Endometrial microvascular endothelial cells (primary cell): ENCODE results near the gene TM2D1. TPM values are rescaled to one million over a fixed set of nuclear protein-coding genes. Genes with fewer than 3 reads are reported as not detected.

ENCODE experiments used
- in situ Hi-C: cut with HindIII; loops from 2 replicates; pipeline ENCODE4 v1.10.0; 2017; ENCODE audit warnings: low sequenced_read_pairs, low pct_unique_long_range_greater_than_20kb; ENCODE audit errors: inconsistent ontology term
- total RNA-seq: library from RNA; depleted of rRNA; stranded (reverse); fragments of >200 nt; gene quantifications from one replicate; pipeline ENCODE4 v1.2.3, GENCODE V29; 2015; ENCODE audit errors: inconsistent ontology term

The TM2D1 gene
- total RNA-seq, 1 donor from 2014 or later, result 51.4 TPM

DNA sequence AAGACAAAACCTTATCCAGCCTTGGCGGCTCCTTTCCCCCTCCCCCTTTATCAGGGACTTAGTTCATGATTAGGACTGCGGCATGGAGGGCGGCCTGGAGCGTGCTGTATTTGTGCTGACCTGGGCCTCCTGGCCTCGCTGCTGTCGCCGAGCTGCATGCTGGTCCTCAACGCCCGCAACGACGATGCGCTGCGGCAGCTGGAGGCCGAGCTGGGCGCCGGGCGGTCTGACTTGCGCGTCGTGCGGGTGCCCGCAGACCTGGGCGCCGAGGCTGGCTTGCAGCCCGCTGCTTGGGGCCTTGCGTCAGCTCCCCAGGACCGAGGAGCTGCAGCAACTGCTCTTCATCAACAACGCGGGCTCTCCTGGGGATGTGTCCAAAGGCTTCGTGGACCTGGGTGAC lies 70.9 kb downstream of the TM2D1 start:
- in situ Hi-C loops, result no loop called here

DNA sequence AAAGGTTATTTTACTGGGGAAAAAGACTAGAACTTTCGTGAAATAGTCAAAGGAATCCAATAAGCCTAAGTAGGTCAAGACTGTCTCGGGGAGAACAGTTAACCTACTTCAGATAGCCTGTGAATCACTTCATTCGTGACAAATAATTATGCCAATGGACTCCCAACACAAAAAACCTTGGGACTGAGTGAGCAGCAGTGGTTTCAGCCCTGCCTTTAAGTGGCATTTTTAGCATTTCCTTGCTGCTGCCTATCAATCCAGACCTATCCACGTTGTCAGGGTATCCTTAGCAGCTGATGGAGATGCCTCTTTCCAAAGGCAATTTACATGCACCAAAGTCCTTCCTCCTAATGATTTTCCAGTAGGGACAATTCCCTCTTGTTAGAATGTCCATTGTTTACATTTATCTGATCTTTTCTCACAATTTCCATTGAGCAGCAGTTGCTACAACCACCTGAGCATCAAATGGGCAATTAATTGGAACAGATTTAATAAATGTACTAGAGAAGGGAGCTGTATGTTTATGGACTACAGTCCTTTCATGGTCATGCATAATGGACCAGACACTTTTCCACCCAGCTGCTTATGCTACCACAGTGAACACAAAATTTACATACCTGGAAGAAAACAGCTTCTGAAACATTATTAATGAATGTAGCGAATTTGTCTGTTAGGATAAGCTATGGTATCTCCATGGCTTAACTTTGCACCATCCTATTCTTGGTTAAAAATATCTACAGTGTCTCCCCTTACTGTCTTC lies 75.8 kb downstream of the TM2D1 start:
- in situ Hi-C loops, result no loop called here

DNA sequence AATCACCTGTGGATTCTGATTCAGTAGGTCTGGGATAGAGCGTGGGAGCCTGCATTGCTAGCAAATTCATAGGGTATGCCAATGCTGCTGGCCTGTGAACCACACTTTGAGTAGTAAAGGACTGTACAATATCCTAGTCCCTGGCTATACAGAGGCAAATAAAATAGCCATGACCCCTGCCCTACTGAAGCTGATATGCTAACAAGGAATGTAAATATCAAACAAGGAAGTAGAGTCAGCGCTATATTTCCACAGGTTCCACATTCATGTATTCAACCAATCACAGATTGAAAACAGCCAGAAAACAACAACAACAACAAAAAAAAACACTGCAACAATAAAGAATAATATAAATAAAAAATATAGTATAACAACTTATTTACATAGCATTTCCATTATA lies 77.8 kb downstream of the TM2D1 start:
- in situ Hi-C loops, result no loop called here

DNA sequence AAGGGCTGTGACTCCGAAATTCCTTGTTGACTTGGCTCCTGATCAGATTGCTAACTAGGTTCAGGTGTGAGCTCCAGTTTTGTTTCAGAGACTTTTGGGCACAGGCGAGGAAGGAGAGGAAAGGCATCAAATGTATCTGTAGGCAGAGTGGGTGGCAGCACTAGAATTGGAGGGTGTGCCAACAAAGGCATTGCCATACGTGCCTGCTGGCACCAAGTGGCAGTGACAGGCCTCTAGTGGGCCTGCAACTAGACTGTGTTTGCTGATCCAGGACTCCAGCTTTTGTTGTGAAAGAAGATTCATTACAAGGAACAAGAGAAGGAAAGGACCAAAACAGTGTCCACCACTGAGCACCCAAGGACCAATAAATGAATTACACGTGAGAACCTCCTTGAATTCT lies 79.5 kb downstream of the TM2D1 start:
- in situ Hi-C loops, result no loop called here

DNA sequence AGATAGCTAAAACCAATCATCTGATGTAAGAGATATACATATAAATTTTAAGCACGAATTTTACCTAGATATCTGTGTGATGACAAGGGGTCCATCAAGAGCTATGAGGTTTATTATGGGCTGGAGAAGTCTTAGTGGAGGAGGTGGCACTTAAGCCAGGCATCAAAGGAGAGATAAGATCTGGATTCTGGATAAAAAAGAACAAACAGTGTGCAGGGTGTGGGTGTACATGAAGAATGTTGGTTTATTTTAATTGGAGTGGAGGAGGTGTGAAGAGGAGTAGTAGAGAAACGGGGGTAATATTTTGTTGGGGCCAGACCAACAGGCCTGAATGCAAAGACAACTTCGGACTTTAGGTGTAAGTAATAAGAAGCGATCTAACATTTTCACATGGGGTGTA lies 80.6 kb downstream of the TM2D1 start:
- in situ Hi-C loops, result no loop called here

DNA sequence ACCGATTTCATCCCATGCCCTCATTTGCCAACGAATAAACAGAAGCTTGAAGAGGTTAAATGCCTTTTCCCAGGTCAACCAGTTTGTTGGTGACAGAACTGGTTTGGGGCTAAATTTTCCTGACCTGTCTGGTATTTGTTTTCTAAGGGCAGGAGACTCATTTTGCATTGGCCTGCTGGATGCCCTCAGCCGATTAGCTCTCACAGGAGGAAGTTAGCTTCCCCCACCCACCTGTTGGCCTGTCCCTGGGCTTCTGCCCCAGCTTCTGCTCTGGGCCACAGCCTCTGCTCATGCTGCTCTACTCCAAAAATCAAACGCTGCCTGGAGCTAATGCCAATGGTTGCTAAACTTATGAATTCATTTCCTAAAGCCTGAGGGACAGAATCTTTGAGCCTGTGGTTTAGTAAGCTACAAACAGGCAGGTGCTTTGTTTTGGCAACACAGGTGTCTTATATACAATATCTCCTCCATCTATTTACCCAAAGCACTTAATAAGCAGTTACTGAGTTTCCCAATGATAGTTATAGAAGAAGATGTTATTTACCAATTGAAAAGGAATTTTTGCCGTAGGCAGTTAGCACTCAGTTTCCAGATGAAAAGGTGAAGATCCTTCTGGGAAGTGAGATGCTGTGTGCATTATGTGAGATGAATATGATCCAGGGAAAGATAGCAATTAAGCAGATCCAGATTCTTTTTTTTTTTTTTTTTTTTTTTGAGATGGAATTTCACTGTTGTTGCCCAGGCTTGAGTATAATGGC lies 82.3 kb downstream of the TM2D1 start:
- in situ Hi-C loops, result no loop called here

DNA sequence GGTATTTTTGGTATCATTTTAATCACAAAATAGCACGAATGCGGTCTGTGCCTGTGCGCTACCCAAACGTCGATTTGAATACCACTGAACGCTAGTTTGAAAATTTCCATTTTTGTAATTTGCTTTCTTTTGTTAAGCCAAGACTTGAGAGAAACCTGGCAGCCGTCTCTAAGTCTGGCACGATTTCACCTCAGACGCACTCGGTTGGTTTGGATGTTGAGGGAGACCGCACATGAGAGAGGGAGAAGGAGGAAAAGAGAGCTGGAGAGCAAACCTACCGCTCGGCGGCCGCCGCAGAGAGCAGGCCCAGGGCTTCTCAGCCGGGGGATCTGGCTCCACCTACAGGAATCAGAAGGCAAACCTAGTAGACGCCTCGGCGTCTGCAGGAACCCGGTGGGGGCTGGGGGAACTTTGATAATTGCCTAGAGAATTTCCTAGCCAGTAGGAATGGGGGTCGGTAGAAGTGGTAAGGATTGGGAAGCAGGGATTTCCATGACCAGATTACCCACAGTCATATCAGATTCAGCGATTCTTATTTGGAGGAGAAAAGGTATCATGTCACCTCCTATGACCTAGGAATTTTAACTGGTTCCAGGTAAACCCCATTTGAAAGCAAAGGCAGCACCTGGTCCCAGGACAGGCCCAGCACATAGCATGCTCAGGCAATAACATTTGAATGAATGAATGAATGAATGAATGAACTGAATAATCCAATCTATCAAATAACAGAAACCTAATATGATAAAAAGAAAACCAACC lies 83.2 kb downstream of the TM2D1 start:
- in situ Hi-C loops, result no loop called here

DNA sequence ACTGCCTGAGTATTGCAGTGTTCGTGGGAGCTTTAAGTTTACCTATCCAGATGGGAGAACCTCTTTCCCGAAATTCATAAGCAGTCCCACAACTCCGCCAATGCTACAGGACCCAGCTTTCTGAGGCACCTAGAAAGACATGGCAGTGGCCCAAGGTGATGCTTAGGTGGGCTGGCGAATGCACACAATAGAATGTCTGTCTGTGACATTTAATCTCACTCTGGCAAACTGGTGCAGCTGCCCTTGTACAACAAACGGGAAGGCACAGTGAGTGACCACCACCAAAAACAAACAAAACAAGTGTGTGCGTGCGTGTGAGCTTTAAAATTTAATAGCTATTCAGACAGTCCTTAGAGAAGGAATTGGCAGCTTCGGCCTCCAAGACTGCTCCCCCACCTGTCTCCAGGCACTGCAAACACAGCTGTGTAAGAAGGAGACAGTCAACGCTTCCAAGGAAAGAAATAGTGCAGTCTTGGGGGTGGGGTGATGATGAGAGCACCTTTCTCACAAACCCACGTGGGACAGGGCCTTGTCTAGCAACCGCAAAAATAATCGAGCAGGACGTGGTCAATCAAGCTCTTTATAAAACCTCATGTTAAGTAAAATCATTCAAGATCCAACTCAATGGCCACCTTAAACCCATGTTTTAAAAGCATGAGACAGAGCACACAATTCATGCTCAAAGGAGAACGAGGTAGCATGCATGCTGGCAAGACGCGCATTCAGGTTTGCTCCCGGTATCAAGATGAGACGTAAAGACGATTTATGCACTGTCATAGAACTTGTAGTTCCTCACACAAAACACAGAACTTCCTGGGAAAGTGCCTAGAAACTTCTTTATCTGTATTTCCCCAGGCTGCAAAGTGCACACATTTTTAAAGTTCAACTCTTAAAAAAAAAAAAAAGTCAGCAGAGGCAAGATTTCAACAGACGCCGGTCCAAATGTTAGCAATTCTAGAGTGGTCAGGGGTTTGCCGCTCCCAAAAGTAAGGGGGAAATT lies 84.1 kb downstream of the TM2D1 start:
- in situ Hi-C loops, result no loop called here

DNA sequence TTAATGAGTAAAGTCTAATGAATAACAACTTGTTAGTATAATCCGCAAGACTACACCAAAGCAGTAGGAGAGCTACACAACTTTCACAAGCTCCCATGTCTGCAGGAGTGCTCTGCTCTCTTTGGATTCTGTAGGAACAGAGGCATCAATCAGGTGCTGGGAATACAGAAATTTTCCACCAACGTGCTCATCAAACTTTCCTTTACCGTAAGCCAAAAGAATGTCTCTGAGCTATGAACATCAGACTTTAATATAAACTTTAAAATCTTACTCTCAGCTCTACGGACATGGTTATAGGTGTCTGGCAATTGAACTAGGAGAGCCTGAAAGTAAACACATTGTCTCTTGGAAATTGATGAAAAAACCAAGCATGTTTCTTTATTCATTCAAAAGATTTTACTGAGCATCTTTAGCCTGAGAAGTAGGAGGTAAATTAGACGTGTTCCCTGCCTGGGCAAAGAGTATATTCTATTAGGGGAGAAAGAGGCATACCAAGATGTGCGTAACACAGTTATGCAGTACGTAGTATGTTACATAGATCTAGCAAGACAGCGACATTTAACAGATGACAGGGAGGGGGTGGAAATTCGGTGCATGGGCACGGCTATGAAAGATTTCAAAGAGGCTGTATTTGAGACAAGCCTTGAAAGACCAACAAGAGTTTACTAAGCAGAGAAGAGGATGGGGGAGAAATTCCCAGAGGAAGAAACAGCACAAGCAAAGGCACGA lies 85.2 kb downstream of the TM2D1 start:
- in situ Hi-C loops, result no loop called here

DNA sequence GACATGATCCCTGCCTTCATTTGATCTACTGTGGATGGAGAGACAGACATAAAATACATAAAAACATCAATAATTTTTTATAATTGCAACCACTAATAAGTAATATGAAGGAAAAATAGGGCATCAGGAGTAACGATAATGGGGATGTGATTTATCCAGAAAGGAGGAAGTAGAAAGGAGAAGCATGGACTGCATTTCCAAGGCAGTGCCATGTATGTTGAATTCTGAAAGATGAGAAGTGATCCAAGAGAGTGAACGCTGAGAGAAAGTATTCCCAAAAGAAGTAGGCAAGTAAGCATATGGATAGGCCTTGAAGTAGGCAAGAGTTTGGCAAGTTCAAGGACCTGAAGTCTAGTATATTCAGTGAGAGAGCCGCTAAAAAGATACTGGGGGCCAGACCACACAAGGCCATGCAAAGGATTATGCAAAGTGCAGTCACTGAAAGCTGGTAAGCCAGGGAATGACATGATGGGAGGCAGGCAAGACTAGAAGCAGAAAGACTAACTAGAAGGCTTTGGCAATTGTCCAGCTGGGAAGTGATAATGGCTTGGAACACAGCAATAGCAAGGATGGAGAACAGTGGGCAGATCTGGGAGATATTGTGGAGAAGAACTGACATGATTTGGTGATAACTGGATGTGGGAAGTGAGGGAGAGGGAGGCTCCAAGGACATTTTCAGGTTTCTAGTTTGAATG lies 85.9 kb downstream of the TM2D1 start:
- in situ Hi-C loops, result no loop called here

DNA sequence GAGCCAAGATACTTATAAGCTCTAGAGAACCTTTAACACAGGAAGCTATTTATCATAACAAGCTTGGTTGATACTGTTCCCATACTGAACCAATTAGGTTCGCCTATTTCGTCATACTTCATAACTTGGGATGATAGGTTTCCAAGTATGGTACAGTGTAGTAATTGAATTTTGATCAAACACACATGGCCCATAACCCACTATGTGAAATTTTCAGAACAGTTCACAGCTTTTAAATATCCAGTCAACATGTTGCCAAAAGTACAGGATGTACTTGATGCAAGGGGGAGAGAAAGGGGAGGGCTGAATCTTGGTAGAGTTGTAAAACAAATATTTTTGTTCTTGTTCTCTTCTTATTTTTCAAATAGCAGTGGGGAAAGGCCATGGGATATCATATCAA lies 86.6 kb downstream of the TM2D1 start:
- in situ Hi-C loops, result no loop called here

DNA sequence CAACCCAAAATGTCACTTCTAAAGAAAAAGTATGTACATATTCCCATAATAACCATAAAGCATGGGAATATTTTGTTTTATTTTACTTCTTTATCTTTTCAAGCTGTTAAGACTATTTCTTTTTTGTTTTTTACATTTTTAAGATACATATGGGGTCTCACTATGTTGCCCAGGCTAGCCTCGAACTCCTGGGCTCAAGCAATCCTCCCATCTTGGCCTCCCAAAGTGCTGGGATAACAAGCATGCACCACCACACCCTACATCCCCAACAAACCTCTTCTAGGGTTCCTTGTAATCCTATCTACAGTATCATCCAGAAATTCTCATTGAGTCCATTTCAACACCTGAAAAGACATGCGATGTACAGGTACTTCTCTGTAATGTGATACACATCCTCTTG lies 87.5 kb downstream of the TM2D1 start:
- in situ Hi-C loops, result no loop called here

DNA sequence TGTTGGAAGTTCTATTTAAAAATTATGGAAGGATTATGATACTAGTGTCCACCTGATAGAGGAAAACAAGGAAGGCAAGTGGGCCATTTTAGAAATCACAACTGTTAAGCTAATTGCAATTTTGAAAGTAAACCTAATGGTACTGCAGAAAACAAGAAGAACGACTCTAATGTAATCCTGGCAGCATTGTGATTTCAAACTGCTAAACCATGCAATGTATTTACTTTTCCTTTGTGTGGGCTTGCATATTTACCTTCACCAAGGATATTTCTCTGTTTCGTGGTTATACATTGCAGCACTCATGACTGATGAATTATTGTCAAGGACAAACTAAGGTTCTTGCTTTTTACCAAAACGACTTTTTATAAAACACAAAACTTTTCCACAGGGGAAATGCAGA lies 88.1 kb downstream of the TM2D1 start:
- in situ Hi-C loops, result no loop called here

DNA sequence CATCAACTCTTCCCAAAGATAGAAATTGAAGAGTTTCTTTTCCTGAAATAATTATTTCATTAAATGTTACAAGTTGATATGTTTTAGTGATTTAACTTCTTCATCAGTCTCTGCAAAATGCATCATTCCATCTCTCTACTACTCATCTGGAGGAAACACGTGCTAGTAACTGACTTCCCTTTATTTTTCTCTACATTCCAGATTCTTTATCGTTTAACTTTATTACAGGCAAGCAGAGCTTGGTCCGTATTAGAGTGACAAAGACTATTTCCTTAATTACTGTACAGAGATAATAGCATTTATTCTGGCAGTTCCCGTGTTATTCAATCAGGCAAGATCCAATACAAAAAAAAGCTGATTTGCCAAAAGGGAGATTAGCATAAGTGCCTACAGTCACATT lies 88.6 kb downstream of the TM2D1 start:
- in situ Hi-C loops, result no loop called here

DNA sequence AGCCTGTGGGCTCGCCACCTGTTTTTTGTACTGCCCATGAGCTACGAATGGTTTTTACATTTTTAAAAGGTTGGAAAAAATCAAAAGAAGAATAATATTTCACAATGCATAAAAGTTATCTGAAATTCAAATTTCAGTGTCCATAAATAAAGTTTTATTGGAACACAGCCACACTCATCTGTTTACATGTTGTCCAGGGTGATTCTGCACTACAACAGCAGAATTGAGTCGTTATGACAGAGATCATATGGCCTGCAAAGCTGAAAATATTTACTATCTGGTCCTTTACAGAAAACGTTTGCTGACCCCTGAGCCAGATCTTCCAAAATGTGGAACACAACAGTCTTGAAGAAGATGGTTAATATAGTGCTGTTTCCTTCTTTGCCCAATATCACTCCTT lies 89.4 kb downstream of the TM2D1 start:
- in situ Hi-C loops, result no loop called here

DNA sequence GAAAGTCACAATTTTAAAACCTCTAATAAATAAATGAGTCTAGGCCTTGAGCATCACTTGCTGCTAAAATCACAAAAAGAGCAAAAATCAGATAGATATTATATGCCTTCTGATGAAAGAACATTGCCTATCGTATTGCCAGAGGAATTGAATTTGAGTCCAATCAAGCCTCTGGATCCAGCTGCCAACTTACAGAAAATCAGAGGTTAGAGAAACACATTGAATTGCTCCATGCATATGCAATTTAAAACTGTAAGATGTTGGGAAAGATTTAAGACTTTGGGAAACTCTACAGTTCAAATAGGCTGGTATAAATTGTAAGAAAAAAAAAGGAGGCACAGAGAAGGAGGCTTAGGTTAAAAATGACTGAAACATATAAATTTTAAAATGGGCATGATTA lies 93.5 kb downstream of the TM2D1 start:
- in situ Hi-C loops, result no loop called here
